OCI-LY3 (cell line): ENCODE results near the gene RBPJL.
A peak's percentile ranks its signal among the peaks of the same experiment; 100 is the strongest.

Source experiments
- H2AFZ ChIP-seq: fragments of 200-600, 300-600 bp; shearing (Covaris generic); 2 replicates; pipeline ENCODE4 v1.6.0; 2014; ENCODE audit warnings: antibody characterized with exemption, low read depth, low read length
- H3K27ac ChIP-seq: fragments of 200-600, 300-600 bp; sonication (generic); 2 replicates; pipeline ENCODE4 v1.5.1; 2014; ENCODE audit warnings: mild to moderate bottlenecking, low read length, moderate library complexity, mixed read lengths
- H3K27me3 ChIP-seq: fragments of 200-600, 300-600 bp; sonication (generic); 2 replicates; pipeline ENCODE4 v1.6.1; 2014; ENCODE audit warnings: low read depth, low read length, mixed read lengths
- H3K36me3 ChIP-seq: fragments of 200-600, 300-600 bp; sonication (generic); replicated peaks from 2 replicates; pipeline ENCODE3; 2014; ENCODE audit warnings: low read depth, low read length, mixed read lengths
- H3K4me1 ChIP-seq: fragments of 300-600, 200-600 bp; sonication (generic); 2 replicates; pipeline ENCODE4 v1.6.1; 2014; ENCODE audit warnings: low read length, mixed read lengths
- H3K4me2 ChIP-seq: fragments of 200-600, 300-600 bp; sonication (generic); 2 replicates; pipeline ENCODE4 v1.6.1; 2014; ENCODE audit warnings: low read length, mixed read lengths
- H3K4me3 ChIP-seq: fragments of 300-600, 200-600 bp; sonication (generic); 2 replicates; pipeline ENCODE4 v1.5.1; 2014; ENCODE audit warnings: antibody characterized with exemption, mild to moderate bottlenecking, low read length, moderate library complexity
- H3K79me2 ChIP-seq: fragments of 300-600, 200-600 bp; shearing (Covaris generic); 2 replicates; pipeline ENCODE4 v1.6.1; 2014; ENCODE audit warnings: mild to moderate bottlenecking, low read length, mixed read lengths
- H3K9ac ChIP-seq: fragments of 300-600, 200-600 bp; shearing (Covaris generic); 2 replicates; pipeline ENCODE4 v1.6.0; 2014; ENCODE audit warnings: mild to moderate bottlenecking, low read length, moderate library complexity
- H3K9me3 ChIP-seq: fragments of 200-600, 300-600 bp; shearing (Covaris generic); 2 replicates; pipeline ENCODE4 v1.6.1; 2014; ENCODE audit warnings: low read length, mixed read lengths; ENCODE audit not compliant: insufficient read depth
- H4K20me1 ChIP-seq: fragments of 200-600, 300-600 bp; sonication (generic); 2 replicates; pipeline ENCODE4 v1.6.1; 2016; ENCODE audit warnings: low read length, mixed read lengths; ENCODE audit not compliant: insufficient read depth
- EZH2phosphoT487 ChIP-seq: fragments of 200-600 bp; shearing (Covaris generic); IDR thresholded peaks from 2 replicates; pipeline ENCODE4 v1.6.1; 2018; ENCODE audit warnings: antibody characterized with exemption, mixed run types, low read depth
- TF ChIP-seq, protein P1 (sequence below): fragments of 200-600, 300-600 bp; sonication (generic); IDR thresholded peaks from 2 replicates; pipeline ENCODE4 v1.5.1; 2014; ENCODE audit warnings: antibody characterized with exemption, low read length, low read depth

Gene RBPJL

DNA sequence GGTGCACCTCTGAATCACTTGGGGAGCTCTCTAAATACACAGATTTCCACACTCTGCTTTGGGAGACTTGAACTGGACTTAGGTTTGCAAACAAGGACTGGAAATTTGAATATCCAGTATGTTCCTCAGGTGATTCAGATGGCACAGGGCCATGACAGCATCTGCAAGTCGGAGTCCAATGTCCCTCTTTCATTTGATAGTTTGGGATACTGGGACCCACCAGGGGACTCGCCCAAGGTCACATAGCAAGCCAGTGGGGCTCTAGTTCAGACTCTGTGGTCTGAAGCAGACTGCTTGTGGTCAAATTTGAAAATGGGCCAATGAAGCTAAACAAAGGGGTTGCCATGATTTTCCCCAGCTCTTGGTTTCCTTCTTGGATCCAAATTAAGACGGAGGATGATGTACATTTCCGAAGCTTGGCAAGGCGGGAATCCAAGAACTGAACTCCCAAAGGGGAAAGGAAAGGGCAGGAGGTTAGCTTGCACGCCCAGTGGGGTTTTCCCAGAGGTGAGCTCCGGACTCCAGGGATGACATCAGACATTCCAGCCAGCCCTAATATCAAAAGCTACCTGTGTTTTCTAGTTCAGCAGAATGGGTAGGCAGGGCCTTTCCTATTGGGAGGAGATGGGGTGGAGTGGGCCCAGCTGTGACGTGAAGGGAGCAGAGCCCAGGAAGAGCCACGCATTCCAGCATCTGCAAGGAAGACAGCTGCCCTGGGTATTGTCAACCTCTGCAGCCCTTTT, 52.9 kb downstream of the RBPJL start:
- Histone ChIP-seq H3K9me3 (no peaks in the 10 kb centered on the region), H3K4me3 (no peak overlapping the region), H3K36me3 (peaks cover under 1% of the 10 kb centered on the region), H3K4me2 (peak overlapping the region; percentile 29), H3K79me2 (peaks cover 10% of the 10 kb centered on the region), H2AFZ (no peak overlapping the region), H4K20me1 (no peaks in the 10 kb centered on the region), H3K9ac (no peak overlapping the region), H3K4me1 (peaks cover 50% of the 10 kb centered on the region), H3K27me3 (0 out of 2 replicates have a peak, but pooled peaks cover 2% of the 10 kb centered on the region), H3K27ac (no peak overlapping the region)
- TF ChIP-seq, protein P1, sequence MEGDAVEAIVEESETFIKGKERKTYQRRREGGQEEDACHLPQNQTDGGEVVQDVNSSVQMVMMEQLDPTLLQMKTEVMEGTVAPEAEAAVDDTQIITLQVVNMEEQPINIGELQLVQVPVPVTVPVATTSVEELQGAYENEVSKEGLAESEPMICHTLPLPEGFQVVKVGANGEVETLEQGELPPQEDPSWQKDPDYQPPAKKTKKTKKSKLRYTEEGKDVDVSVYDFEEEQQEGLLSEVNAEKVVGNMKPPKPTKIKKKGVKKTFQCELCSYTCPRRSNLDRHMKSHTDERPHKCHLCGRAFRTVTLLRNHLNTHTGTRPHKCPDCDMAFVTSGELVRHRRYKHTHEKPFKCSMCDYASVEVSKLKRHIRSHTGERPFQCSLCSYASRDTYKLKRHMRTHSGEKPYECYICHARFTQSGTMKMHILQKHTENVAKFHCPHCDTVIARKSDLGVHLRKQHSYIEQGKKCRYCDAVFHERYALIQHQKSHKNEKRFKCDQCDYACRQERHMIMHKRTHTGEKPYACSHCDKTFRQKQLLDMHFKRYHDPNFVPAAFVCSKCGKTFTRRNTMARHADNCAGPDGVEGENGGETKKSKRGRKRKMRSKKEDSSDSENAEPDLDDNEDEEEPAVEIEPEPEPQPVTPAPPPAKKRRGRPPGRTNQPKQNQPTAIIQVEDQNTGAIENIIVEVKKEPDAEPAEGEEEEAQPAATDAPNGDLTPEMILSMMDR: no peak
- TF ChIP-seq EZH2phosphoT487: no peak

DNA sequence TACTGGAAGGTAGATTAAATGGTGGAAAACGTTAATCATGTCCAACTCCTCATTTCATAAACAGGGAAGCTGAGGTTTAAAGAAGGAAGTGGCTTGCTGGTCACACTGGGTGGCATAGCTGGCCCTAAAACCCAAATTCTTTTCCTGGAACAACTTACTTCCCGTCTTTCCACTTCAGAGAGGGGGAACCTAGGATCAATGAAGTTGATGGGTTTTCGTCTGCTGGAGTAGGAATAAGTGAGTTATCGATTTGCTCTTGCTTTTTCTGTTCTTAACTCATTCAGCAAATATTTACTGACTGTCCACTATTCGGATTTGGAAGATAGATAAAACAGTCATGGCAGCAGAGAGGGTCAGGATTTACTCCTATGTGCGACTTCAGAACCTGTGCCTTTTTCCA, 55.2 kb downstream of the RBPJL start:
- H3K36me3 ChIP-seq: peaks cover 22% of the 10 kb centered on the region
- no peak overlapping the region for H2AFZ ChIP-seq
- no peak for TF ChIP-seq EZH2phosphoT487
- TF ChIP-seq, protein P1: no peak
- H3K4me1 ChIP-seq: peaks cover 61% of the 10 kb centered on the region
- no peak overlapping the region for H3K4me3 ChIP-seq
- no peak overlapping the region for H3K9ac ChIP-seq
- H3K4me2 ChIP-seq: no peak overlapping the region
- H3K27ac ChIP-seq: no peak overlapping the region
- H4K20me1 ChIP-seq: peaks cover 20% of the 10 kb centered on the region; the same call in 1 of the 2 replicates
- H3K27me3 ChIP-seq: peaks cover 16% of the 10 kb centered on the region
- no peaks in the 10 kb centered on the region for H3K9me3 ChIP-seq
- peaks cover 29% of the 10 kb centered on the region for H3K79me2 ChIP-seq

DNA sequence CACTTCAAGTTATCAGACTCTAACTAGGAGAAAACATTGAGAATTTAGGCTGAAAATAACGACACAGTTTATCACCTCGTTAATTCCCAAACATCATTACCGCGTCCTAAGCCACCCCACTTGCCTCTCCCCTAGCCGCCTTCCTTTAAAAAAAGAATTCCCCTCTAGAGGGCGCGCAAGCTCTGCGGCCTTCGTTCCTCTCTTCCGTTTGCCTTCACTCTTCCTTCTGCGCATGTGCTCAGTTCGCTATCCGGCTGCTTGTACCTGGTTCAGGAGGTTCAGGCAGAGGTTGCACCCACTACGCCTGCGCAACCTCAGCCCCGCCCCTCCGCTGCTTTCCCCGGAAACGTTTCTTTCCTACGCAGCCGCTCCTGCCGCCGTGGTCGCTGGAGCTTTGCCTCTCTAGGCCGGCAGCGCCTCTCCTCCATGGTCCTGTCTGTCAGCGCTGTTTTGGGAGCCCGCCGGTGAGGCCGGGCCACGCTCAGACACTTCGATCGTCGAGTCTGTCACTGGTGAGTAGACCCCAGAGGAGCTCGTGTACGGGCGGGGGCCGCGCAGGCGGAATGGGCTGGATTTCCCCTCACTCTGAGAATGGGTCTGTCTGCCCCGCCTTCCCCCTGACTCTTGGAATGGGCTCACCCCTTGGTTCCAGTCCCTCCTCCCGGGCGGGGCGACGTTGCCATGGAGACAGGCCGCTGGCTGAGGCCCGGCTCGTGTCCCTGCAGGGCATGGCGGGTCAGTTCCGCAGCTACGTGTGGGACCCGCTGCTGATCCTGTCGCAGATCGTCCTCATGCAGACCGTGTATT, 56.4 kb downstream of the RBPJL start, which contains the start of gene SYS1:
Gene SYS1 (plus strand): TSS at position 353 of the 807 bp plus-strand sequence. CDS start 376 bp downstream, at position 729.
- Histone ChIP-seq H3K27me3 (peaks cover 20% of the 10 kb centered on the region), H2AFZ (peak within 1 kb of the TSS; percentile 98), H3K36me3 (peaks cover 34% of the 10 kb centered on the region), H3K9ac (peak within 1 kb of the TSS; percentile 80), H3K4me2 (peak within 1 kb of the TSS; percentile 94), H3K79me2 (peaks cover 36% of the 10 kb centered on the region), H4K20me1 (peaks cover 31% of the 10 kb centered on the region), H3K27ac (peak within 1 kb of the TSS; percentile 70), H3K4me1 (peaks cover 73% of the 10 kb centered on the region), H3K9me3 (no peaks in the 10 kb centered on the region), H3K4me3 (peak within 1 kb of the TSS; percentile 74)
- TF ChIP-seq EZH2phosphoT487: no peak
- TF ChIP-seq, protein P1: peak; percentile 95
